H9 (cell line): ENCODE results near the gene NKX2-3. TPM values are rescaled to one million over a fixed set of nuclear protein-coding genes. Genes with fewer than 3 reads are reported as not detected.

Experiments
- DNase-seq: peaks from one replicate; pipeline ENCODE4 v3.0.0-alpha.2; 2017
- H2AFZ ChIP-seq: one replicate; pipeline ENCODE4 v1.6.1; 2013; ENCODE audit warnings: mild to moderate bottlenecking, low read length, control low read depth, moderate library complexity
- H2AK5ac ChIP-seq: 2 replicates; pipeline ENCODE4 v1.6.1; 2013; ENCODE audit warnings: low read length, control low read depth, mixed read lengths; ENCODE audit not compliant: insufficient read length
- H2BK120ac ChIP-seq: one replicate; pipeline ENCODE4 v1.6.1; 2013; ENCODE audit warnings: low read depth, mild to moderate bottlenecking, low read length, control low read depth, inconsistent platforms; ENCODE audit not compliant: poor library complexity, severe bottlenecking
- H2BK12ac ChIP-seq: 2 replicates; pipeline ENCODE4 v1.6.1; 2013; ENCODE audit warnings: low read length, control low read depth, mixed read lengths, low read depth; ENCODE audit not compliant: insufficient read length
- H2BK15ac ChIP-seq: 2 replicates; pipeline ENCODE4 v1.6.1; 2013; ENCODE audit warnings: low read depth, low read length, control low read depth
- H2BK20ac ChIP-seq: one replicate; pipeline ENCODE4 v1.6.1; 2013; ENCODE audit warnings: low read depth, mild to moderate bottlenecking, low read length, control low read depth, inconsistent platforms; ENCODE audit not compliant: poor library complexity, severe bottlenecking
- H2BK5ac ChIP-seq: 2 replicates; pipeline ENCODE4 v1.6.1; 2013; ENCODE audit warnings: low read length, control low read depth, mixed read lengths; ENCODE audit not compliant: insufficient read length
- H3K14ac ChIP-seq: 2 replicates; pipeline ENCODE4 v1.6.1; 2013; ENCODE audit warnings: low read length, control low read depth; ENCODE audit not compliant: insufficient read depth
- H3K18ac ChIP-seq: 2 replicates; pipeline ENCODE4 v1.6.1; 2013; ENCODE audit warnings: low read depth, mild to moderate bottlenecking, mixed read lengths, low read length, control low read depth; ENCODE audit not compliant: insufficient read length
- H3K23ac ChIP-seq: 2 replicates; pipeline ENCODE4 v1.6.1; 2013; ENCODE audit warnings: low read length, control low read depth, mixed read lengths, low read depth; ENCODE audit not compliant: insufficient read length
- H3K23me2 ChIP-seq: 2 replicates; pipeline ENCODE4 v1.6.1; 2013; ENCODE audit warnings: low read depth, mild to moderate bottlenecking, mixed read lengths, low read length, control low read depth; ENCODE audit not compliant: insufficient read length, poor library complexity, severe bottlenecking
- H3K27ac ChIP-seq: 2 replicates; pipeline ENCODE4 v1.5.1; 2013; ENCODE audit warnings: low read length, control low read depth, mixed read lengths, low read depth; ENCODE audit not compliant: insufficient read length
- H3K27me3 ChIP-seq: 2 replicates; pipeline ENCODE4 v1.6.1; 2013; ENCODE audit warnings: low read length, control low read depth, inconsistent platforms; ENCODE audit not compliant: insufficient read depth
- H3K4ac ChIP-seq: 2 replicates; pipeline ENCODE4 v1.6.1; 2013; ENCODE audit warnings: low read depth, mild to moderate bottlenecking, control low read depth, inconsistent platforms, low read length, moderate library complexity
- H3K4me1 ChIP-seq: 2 replicates; pipeline ENCODE4 v1.6.1; 2013; ENCODE audit warnings: low read length, control low read depth, inconsistent platforms; ENCODE audit not compliant: insufficient read depth
- H3K4me2 ChIP-seq: 2 replicates; pipeline ENCODE4 v1.6.1; 2013; ENCODE audit warnings: low read length, control low read depth, mixed read lengths; ENCODE audit not compliant: insufficient read length, insufficient read depth
- H3K56ac ChIP-seq: 2 replicates; pipeline ENCODE4 v1.6.1; 2013; ENCODE audit warnings: low read depth, mild to moderate bottlenecking, mixed read lengths, low read length, control low read depth; ENCODE audit not compliant: insufficient read length
- H3K79me1 ChIP-seq: 2 replicates; pipeline ENCODE4 v1.6.1; 2013; ENCODE audit warnings: low read depth, mild to moderate bottlenecking, moderate library complexity, low read length, control low read depth, inconsistent platforms; ENCODE audit not compliant: insufficient read depth, poor library complexity, severe bottlenecking
- H3K79me2 ChIP-seq: 2 replicates; pipeline ENCODE4 v1.6.1; 2013; ENCODE audit warnings: low read length, control low read depth, inconsistent platforms; ENCODE audit not compliant: insufficient read depth
- H3K9ac ChIP-seq: 2 replicates; pipeline ENCODE4 v1.6.1; 2013; ENCODE audit warnings: low read length, control low read depth, mixed read lengths; ENCODE audit not compliant: insufficient read length; ENCODE audit errors: extremely low read depth
- H3K9me3 ChIP-seq: one replicate; pipeline ENCODE4 v1.6.1; 2013; ENCODE audit warnings: low read depth, low read length, inconsistent platforms; ENCODE audit not compliant: control insufficient read depth
- H3T11ph ChIP-seq: one replicate; pipeline ENCODE4 v1.6.1; 2013; ENCODE audit warnings: mild to moderate bottlenecking, low read length, control low read depth, inconsistent platforms
- H4K20me1 ChIP-seq: one replicate; pipeline ENCODE4 v1.6.1; 2013; ENCODE audit not compliant: control insufficient read depth, insufficient read length, insufficient read depth
- H4K5ac ChIP-seq: 2 replicates; pipeline ENCODE4 v1.6.1; 2013; ENCODE audit warnings: low read depth, mild to moderate bottlenecking, mixed read lengths, low read length, control low read depth; ENCODE audit not compliant: insufficient read length
- H4K8ac ChIP-seq: replicated peaks from 2 replicates; pipeline ENCODE4 v1.6.1; 2013; ENCODE audit warnings: low read length, control low read depth, mixed read lengths, low read depth; ENCODE audit not compliant: insufficient read length
- H4K91ac ChIP-seq: 2 replicates; pipeline ENCODE4 v1.6.1; 2013; ENCODE audit warnings: low read depth, mild to moderate bottlenecking, moderate library complexity, mixed read lengths, low read length, control low read depth; ENCODE audit not compliant: insufficient read length
- H3K27ac Mint-ChIP-seq, 3 experiments: 2 replicates in 2 of 3; 3 replicates in 1 of 3; pipeline ENCODE4 v1.8.0; 2020 to 2021; ENCODE audit warnings: mixed read lengths in 3 of 3, mild to moderate bottlenecking in 1 of 3, moderate library complexity in 1 of 3
- H3K27me3 Mint-ChIP-seq: 2 replicates; pipeline ENCODE4 v1.8.0; 2021; ENCODE audit warnings: low read depth, mild to moderate bottlenecking, moderate library complexity, mixed read lengths
- H3K36me3 Mint-ChIP-seq, 3 experiments: 2 replicates in 2 of 3; 3 replicates in 1 of 3; pipeline ENCODE4 v1.8.0; 2020 to 2021; ENCODE audit warnings: low read depth in 3 of 3, mixed read lengths in 3 of 3; ENCODE audit not compliant: insufficient read depth in 1 of 3
- H3K4me1 Mint-ChIP-seq, 2 experiments: 2 replicates each; pipeline ENCODE4 v1.8.0; 2020; ENCODE audit warnings: mixed read lengths in 2 of 2
- H3K4me3 Mint-ChIP-seq, 2 experiments: 2 replicates in 1 of 2; 3 replicates in 1 of 2; pipeline ENCODE4 v1.8.0; 2020 to 2021; ENCODE audit warnings: mild to moderate bottlenecking in 2 of 2, mixed read lengths in 2 of 2, moderate library complexity in 1 of 2
- H3K9me3 Mint-ChIP-seq, 2 experiments: 2 replicates in 1 of 2; 3 replicates in 1 of 2; pipeline ENCODE4 v1.8.0; 2020; ENCODE audit warnings: mild to moderate bottlenecking in 2 of 2, mixed read lengths in 2 of 2, moderate library complexity in 1 of 2
- WGBS: extraction: QIAGEN DNeasy Blood & Tissue Kit; methylation state at CpG from one replicate; pipeline ENCODE4 v1.1.7; 2013; ENCODE audit warnings: missing lambda C conversion rate, low lambda C conversion rate, mixed read lengths; ENCODE audit not compliant: insufficient read length; ENCODE audit errors: extremely low coverage; 5-methylcytosine and 5-hydroxymethylcytosine counted together
- total RNA-seq: library from RNA; stranded (reverse); gene quantifications from 2 replicates; pipeline ENCODE4 v1.2.1, GENCODE V29; 2021
- TF ChIP-seq, protein P1 (sequence below): fragments of 200-600 bp; sonication (generic); conservative IDR thresholded peaks from 3 replicates; pipeline ENCODE4 v1.8.0; 2021; ENCODE audit warnings: antibody characterized with exemption, mild to moderate bottlenecking

NKX2-3 gene
- total RNA-seq, 1 experiment from 2014 or later = not detected

DNA sequence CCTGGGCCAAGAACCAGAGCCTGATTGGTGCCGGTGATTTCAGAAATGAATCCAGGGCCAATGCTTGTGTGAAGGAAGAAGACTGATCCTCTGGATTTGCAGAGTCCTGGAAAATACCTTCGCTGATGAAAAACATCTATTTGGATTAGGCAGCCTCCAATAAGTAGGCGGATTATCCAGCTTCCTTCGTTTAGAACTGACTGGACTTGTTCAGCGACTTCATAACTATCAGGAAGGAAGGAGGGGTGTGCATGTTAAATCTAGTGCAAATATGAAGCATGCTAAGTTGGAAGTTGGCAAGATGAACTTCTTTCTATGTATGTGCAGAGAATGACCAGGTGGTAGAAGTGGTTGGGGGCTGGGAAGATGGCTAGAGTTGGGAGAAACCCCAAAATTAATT is 41.0 kb downstream of the NKX2-3 start:
- H3K27me3 ChIP-seq = no peaks in the 10 kb centered on the region
- H2AK5ac ChIP-seq = no peak overlapping the region
- no peaks in the 10 kb centered on the region for H3K79me1 ChIP-seq
- no peak for DNase-seq
- H2BK120ac ChIP-seq = no peak overlapping the region
- H3K14ac ChIP-seq = no peak overlapping the region
- H4K91ac ChIP-seq = no peak overlapping the region
- no peak overlapping the region for H2BK15ac ChIP-seq
- no peak overlapping the region for H3K4me3 Mint-ChIP-seq
- H4K8ac ChIP-seq = no peak overlapping the region
- no peaks in the 10 kb centered on the region for H3K9me3 ChIP-seq
- H3K9ac ChIP-seq = no peak overlapping the region
- no peak overlapping the region for H2AFZ ChIP-seq
- no peak overlapping the region for H3K27ac ChIP-seq
- H3K27me3 Mint-ChIP-seq = peaks cover 4% of the 10 kb centered on the region
- no peak overlapping the region for H3K27ac Mint-ChIP-seq
- H3K23ac ChIP-seq = no peak overlapping the region
- H2BK20ac ChIP-seq = no peak overlapping the region
- H3K18ac ChIP-seq = no peak overlapping the region
- no peak overlapping the region for H3T11ph ChIP-seq
- H3K23me2 ChIP-seq = no peaks in the 10 kb centered on the region
- peaks cover 7 to 8% of the 10 kb centered on the region in 2 experiments for H3K4me1 Mint-ChIP-seq
- no peak overlapping the region for H4K5ac ChIP-seq
- TF ChIP-seq, protein P1, sequence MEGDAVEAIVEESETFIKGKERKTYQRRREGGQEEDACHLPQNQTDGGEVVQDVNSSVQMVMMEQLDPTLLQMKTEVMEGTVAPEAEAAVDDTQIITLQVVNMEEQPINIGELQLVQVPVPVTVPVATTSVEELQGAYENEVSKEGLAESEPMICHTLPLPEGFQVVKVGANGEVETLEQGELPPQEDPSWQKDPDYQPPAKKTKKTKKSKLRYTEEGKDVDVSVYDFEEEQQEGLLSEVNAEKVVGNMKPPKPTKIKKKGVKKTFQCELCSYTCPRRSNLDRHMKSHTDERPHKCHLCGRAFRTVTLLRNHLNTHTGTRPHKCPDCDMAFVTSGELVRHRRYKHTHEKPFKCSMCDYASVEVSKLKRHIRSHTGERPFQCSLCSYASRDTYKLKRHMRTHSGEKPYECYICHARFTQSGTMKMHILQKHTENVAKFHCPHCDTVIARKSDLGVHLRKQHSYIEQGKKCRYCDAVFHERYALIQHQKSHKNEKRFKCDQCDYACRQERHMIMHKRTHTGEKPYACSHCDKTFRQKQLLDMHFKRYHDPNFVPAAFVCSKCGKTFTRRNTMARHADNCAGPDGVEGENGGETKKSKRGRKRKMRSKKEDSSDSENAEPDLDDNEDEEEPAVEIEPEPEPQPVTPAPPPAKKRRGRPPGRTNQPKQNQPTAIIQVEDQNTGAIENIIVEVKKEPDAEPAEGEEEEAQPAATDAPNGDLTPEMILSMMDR = no peak
- H3K4me1 ChIP-seq = no peaks in the 10 kb centered on the region; the same call in 1 of the 2 replicates
- H3K9me3 Mint-ChIP-seq = no peaks in the 10 kb centered on the region
- no peak overlapping the region for H2BK12ac ChIP-seq
- WGBS = no CpG with 5 or more reads among the region's 5 CpGs
- H3K4ac ChIP-seq = no peak overlapping the region
- no peaks in the 10 kb centered on the region for H3K79me2 ChIP-seq
- no peak overlapping the region for H2BK5ac ChIP-seq
- H4K20me1 ChIP-seq = no peaks in the 10 kb centered on the region
- no peaks in the 10 kb centered on the region for H3K36me3 Mint-ChIP-seq
- H3K4me2 ChIP-seq = no peak overlapping the region
- no peak overlapping the region for H3K56ac ChIP-seq
